Ovary (tissue), 9 donors: ENCODE data around the gene MCM7. TPM values are rescaled to one million over a fixed set of nuclear protein-coding genes. Genes with fewer than 3 reads are reported as not detected.
A peak's percentile ranks its signal among the peaks of the same experiment; 100 is the strongest.

ENCODE experiments used
- DNase-seq, 5 donors: peaks; one replicate each; pipeline ENCODE4 v3.0.0-alpha.2; 2019 to 2020
- H3K27ac ChIP-seq, 2 donors: fragments of 200-600 bp; one replicate each; pipeline versions ENCODE4 v1.5.1 to v1.8.0; 2019 to 2022
- H3K27me3 ChIP-seq: fragments of 200-600 bp; one replicate; pipeline ENCODE4 v1.8.0; 2022
- H3K36me3 ChIP-seq: fragments of 200-600 bp; sonication (generic); one replicate; pipeline ENCODE4 v1.5.1; 2019
- H3K4me1 ChIP-seq: one replicate; pipeline ENCODE4 v1.8.1; 2013; ENCODE audit warnings: mild to moderate bottlenecking, moderate library complexity; ENCODE audit not compliant: insufficient read depth
- H3K4me3 ChIP-seq: fragments of 200-600 bp; sonication (generic); one replicate; pipeline ENCODE4 v1.5.1; 2017
- H3K9me3 ChIP-seq, 2 donors: fragments of 200-600 bp in 1 of 2; sonication (generic) in 1 of 2; one replicate each; pipeline versions ENCODE4 v1.5.1 to v1.8.1; 2013 to 2019; ENCODE audit warnings: mild to moderate bottlenecking in 1 of 2, moderate library complexity in 1 of 2
- CTCF ChIP-seq, 3 donors: fragments of 450-650 bp in 2 of 3; fragments of 200-600 bp in 1 of 3; IDR thresholded peaks; one replicate each; pipeline versions ENCODE4 v1.5.1 to v1.8.0; 2016 to 2022; ENCODE audit warnings: antibody characterized with exemption in 3 of 3, mild to moderate bottlenecking in 1 of 3
- EP300 ChIP-seq: sonication (generic); formaldehyde crosslinking; IDR thresholded peaks from one replicate; pipeline ENCODE4 v1.6.1; 2017; ENCODE audit warnings: antibody characterized with exemption
- POLR2A ChIP-seq: fragments of 450-650 bp; IDR thresholded peaks from one replicate; pipeline ENCODE4 v1.6.1; 2017; ENCODE audit warnings: antibody characterized with exemption, mild to moderate bottlenecking, moderate library complexity
- WGBS, 3 donors: extraction: QIAGEN DNeasy Blood & Tissue Kit in 1 of 3; methylation state at CpG; one replicate each; pipeline versions ENCODE4 v1.1.5 to v1.1.7; 2013 to 2017; 5-methylcytosine and 5-hydroxymethylcytosine counted together
- intact Hi-C, 4 donors: fragments of 100-400 bp; cut with DNase I; formaldehyde crosslinking; loops; one replicate each; pipeline versions ENCODE4 v1.11.0 to v1.15.1; 2022 to 2023
- polyA plus RNA-seq, 2 donors: library from polyadenylated mRNA; stranded (reverse); fragments of 200-250 nt in 1 of 2; fragments of 350-450 nt in 1 of 2; fragmentation: Illumina TruSeq in 1 of 2; extraction: RNeasy Lipid Tissue Mini Kit (QIAGEN cat#74804) in 1 of 2; gene quantifications; one replicate each; pipeline ENCODE4 v1.2.3, GENCODE V29; 2013 to 2014
- total RNA-seq, 7 donors: library from RNA; depleted of rRNA in 2 of 7; stranded (reverse); fragments of >200 nt in 2 of 7; fragmentation: NEBNext Ultra II Directional in 3 of 7; extraction: Animal tissue kit (Norgen Biotek cat#: 25700) in 3 of 7; gene quantifications; one replicate each; pipeline versions ENCODE4 v1.1.0 to v1.2.4, GENCODE V29; 2016 to 2023
- donor health status: DM: no; HTN: no; CAD: no; lungs with moderate emphysema.
- donor health status: DM: no; HTN: no; CAD: no.
- donor health status: Bipolar disorder and iron deficiency.
- donor health status: DM: yes; HTN: yes; CAD: no.
- donor health status: DM: no; HTN: no; CAD: no.
- donor health status: DM: yes; HTN: yes; CAD: no.

The MCM7 gene
- total and polyA plus RNA-seq, 9 donors = 24.4 to 79.7 (median 44.1) TPM

- no peaks in the 10 kb centered on the region for H3K27me3 ChIP-seq
- WGBS, 3 donors = 11 to 19% (median 11%) methylated on average over 7 of the region's 7 CpGs
- H3K9me3 ChIP-seq = no peaks in the 10 kb centered on the region
- peak overlapping the region; percentile 69 for H3K4me3 ChIP-seq
- no peaks in the 10 kb centered on the region for H3K4me1 ChIP-seq
- no peak for DNase-seq
- intact Hi-C loops = no loop called here
- TF ChIP-seq EP300 = no peak
- TF ChIP-seq POLR2A = no peak
- no peak for TF ChIP-seq CTCF (IDR thresholded peaks at IDR 0.05)
- peak overlapping the region in 1 of 2 donors; percentile 68 for H3K27ac ChIP-seq
- H3K36me3 ChIP-seq = no peaks in the 10 kb centered on the region
These were observed 11.6 kb downstream of the MCM7 start for GRCh38 chr7:100089458-100090196.

GRCh38 chr7:100088621-100089457 lies 12.4 kb downstream of the MCM7 start, which contains the start of gene COPS6:
COPS6 (plus strand) TSS chr7:100088969; CDS start chr7:100088991, 22 bp downstream.
- Histone ChIP-seq H3K27me3 (no peaks in the 10 kb centered on the region), H3K9me3 (no peaks in the 10 kb centered on the region), H3K4me1 (no peaks in the 10 kb centered on the region), H3K27ac (peak within 1 kb of the TSS; percentile 68 to 70), H3K36me3 (no peaks in the 10 kb centered on the region), H3K4me3 (peak within 1 kb of the TSS; percentile 69)
- peak; percentile 81 to 90 (median 87) for DNase-seq
- intact Hi-C loops = no loop called here
- no peak for TF ChIP-seq EP300
- peak; percentile 77 for TF ChIP-seq POLR2A
- peak in 1 of 3 donors; percentile 19 for TF ChIP-seq CTCF (IDR thresholded peaks at IDR 0.05)
- WGBS, 3 donors = 0 to 1% (median 1%) methylated on average over 44 to 68 of the region's 68 CpGs

- intact Hi-C loops = no loop called here
These were observed 13.0 kb downstream of the MCM7 start for GRCh38 chr7:100088095-100088620.

More at GRCh38 chr7:100088095-100088620, 13.0 kb downstream of the MCM7 start:
- peak overlapping the region; percentile 68 to 70 for H3K27ac ChIP-seq
- H3K36me3 ChIP-seq = no peaks in the 10 kb centered on the region
- 67 to 77% (median 67%) methylated on average over 11 of the region's 11 CpGs for WGBS, 3 donors
- TF ChIP-seq EP300 (no peak), CTCF (IDR thresholded peaks at IDR 0.05) (no peak), POLR2A (no peak)
- H3K9me3 ChIP-seq = no peaks in the 10 kb centered on the region
- no peak for DNase-seq
- H3K4me1 ChIP-seq = no peaks in the 10 kb centered on the region
- peak overlapping the region; percentile 69 for H3K4me3 ChIP-seq
- H3K27me3 ChIP-seq = no peaks in the 10 kb centered on the region
